ENCODE data around the gene METRN.

Gene METRN

GRCh38 chr16:722835-723633, 8.1 kb downstream of the METRN start:
- ATAC-seq, result no peak
- TF ChIP-seq ZNF565 (CRISPR knock-in tag; conservative IDR thresholded peaks at IDR 0.05; ENCODE audit: low read depth), result no peak
- no peak for TF ChIP-seq ZFP30 (CRISPR knock-in tag; IDR thresholded peaks at IDR 0.05)
- TF ChIP-seq TOX (CRISPR knock-in tag; IDR thresholded peaks at IDR 0.05; ENCODE audit: borderline replicate concordance), result no peak
- no peak for TF ChIP-seq PATZ1 (CRISPR knock-in tag; IDR thresholded peaks at IDR 0.05; ENCODE audit: borderline replicate concordance)
- no peak for TF ChIP-seq CREB5 (CRISPR knock-in tag; IDR thresholded peaks at IDR 0.05; ENCODE audit: low read depth)
- no peak for TF ChIP-seq RARB (CRISPR knock-in tag; IDR thresholded peaks at IDR 0.05)
- no peak for TF ChIP-seq ZNF70 (CRISPR knock-in tag; IDR thresholded peaks at IDR 0.05)
- no peak for TF ChIP-seq ZFP3 (CRISPR knock-in tag; IDR thresholded peaks at IDR 0.05)
- no peak for TF ChIP-seq PPARA (CRISPR knock-in tag; IDR thresholded peaks at IDR 0.05; ENCODE audit: borderline replicate concordance)
- TF ChIP-seq GLIS3 (CRISPR knock-in tag; IDR thresholded peaks at IDR 0.05), result no peak
- TF ChIP-seq ARNTL (CRISPR knock-in tag; IDR thresholded peaks at IDR 0.05; ENCODE audit: borderline replicate concordance, low read depth), result no peak
- no peak for TF ChIP-seq ESRRG (CRISPR knock-in tag; IDR thresholded peaks at IDR 0.05)
- TF ChIP-seq BACH2 (CRISPR knock-in tag; IDR thresholded peaks at IDR 0.05; ENCODE audit: borderline replicate concordance), result no peak
- no peak for TF ChIP-seq POU6F1 (CRISPR knock-in tag; IDR thresholded peaks at IDR 0.05; ENCODE audit: borderline replicate concordance, low read depth)
- TF ChIP-seq CSRNP3 (CRISPR knock-in tag; IDR thresholded peaks at IDR 0.05), result no peak
- TF ChIP-seq TSHZ2 (CRISPR knock-in tag; IDR thresholded peaks at IDR 0.05), result no peak
- TF ChIP-seq TCF4 (CRISPR knock-in tag; IDR thresholded peaks at IDR 0.05; ENCODE audit: borderline replicate concordance), result no peak
- no peak for TF ChIP-seq OSR1 (CRISPR knock-in tag; IDR thresholded peaks at IDR 0.05)

GRCh38 chr16:723695-724094, 8.8 kb downstream of the METRN start:
- TF ChIP-seq POU6F1 (CRISPR knock-in tag; IDR thresholded peaks at IDR 0.05; ENCODE audit: borderline replicate concordance, low read depth) (no peak), SNAI2 (CRISPR knock-in tag; IDR thresholded peaks at IDR 0.05) (no peak), OSR1 (CRISPR knock-in tag; IDR thresholded peaks at IDR 0.05) (no peak), PATZ1 (CRISPR knock-in tag; IDR thresholded peaks at IDR 0.05; ENCODE audit: borderline replicate concordance) (no peak), ARNTL (CRISPR knock-in tag; IDR thresholded peaks at IDR 0.05; ENCODE audit: borderline replicate concordance, low read depth) (no peak), ZNF565 (CRISPR knock-in tag; conservative IDR thresholded peaks at IDR 0.05; ENCODE audit: low read depth) (no peak), CSDC2 (CRISPR knock-in tag; IDR thresholded peaks at IDR 0.05) (no peak), CSRNP3 (CRISPR knock-in tag; IDR thresholded peaks at IDR 0.05) (no peak), GLIS3 (CRISPR knock-in tag; IDR thresholded peaks at IDR 0.05) (no peak), TCF4 (CRISPR knock-in tag; IDR thresholded peaks at IDR 0.05; ENCODE audit: borderline replicate concordance) (no peak), ZC3H10 (CRISPR knock-in tag; IDR thresholded peaks at IDR 0.05) (no peak), ZNF8 (CRISPR knock-in tag; IDR thresholded peaks at IDR 0.05) (no peak)
- ATAC-seq, result no peak
